ENCODE data around the gene ZMYM4.

DNA sequence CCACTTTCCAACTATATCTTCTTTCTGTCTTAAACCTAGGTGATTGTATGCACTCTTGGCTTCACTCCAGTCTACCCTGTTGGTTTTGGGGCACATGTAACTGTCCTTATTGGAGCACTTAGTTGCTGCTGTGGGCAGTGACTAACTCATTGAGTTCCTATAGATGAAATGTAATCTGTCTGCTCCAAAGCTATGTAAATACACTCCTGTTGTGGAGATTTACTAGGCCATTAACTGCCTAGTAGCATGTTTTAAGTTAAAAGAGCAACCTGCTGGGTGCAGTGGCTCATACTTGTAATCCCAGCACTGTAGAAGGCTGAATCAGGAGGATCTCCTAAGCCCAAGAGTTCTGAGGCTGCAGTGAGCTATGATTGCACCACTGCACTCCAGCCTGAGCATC lies 137.6 kb downstream of the ZMYM4 start:
- TF ChIP-seq POLR2A (IDR thresholded peaks at IDR 0.05; ENCODE audit: low read depth, low read length) (no peak), TAF1 (IDR thresholded peaks at IDR 0.05; ENCODE audit: borderline replicate concordance, low read depth, low read length) (no peak), POLR2AphosphoS5 (IDR thresholded peaks at IDR 0.05; ENCODE audit: low read depth, low read length) (no peak)

All from GM12892 (cell line).